GM19467 (cell line): ENCODE measurements around the gene KLF4.
"Not testable (repeated sequence)": the region's sequence is repeated elsewhere in the genome, so short reads cannot be mapped to it uniquely, and the experiment has no call there.

Source experiments
- ATAC-seq: cut with Tn5 transposase; IDR thresholded peaks from one replicate; pipeline ENCODE4 v1.9.1; 2021; ENCODE audit warnings: mild to moderate bottlenecking, moderate library complexity; ENCODE audit not compliant: unreplicated experiment

Gene KLF4

GRCh38 chr9:107489687-107490605 lies at the start of gene KLF4:
Gene KLF4, minus strand, starts transcription at chr9:107489769. Its CDS starts 597 bp downstream, at chr9:107489172.
- ATAC-seq, result peak; percentile 59

- no peak for ATAC-seq
These were observed 46.9 kb upstream of the KLF4 start for GRCh38 chr9:107536462-107536861.

GRCh38 chr9:107534510-107535078 lies 45.0 kb upstream of the KLF4 start:
- no peak for ATAC-seq

GRCh38 chr9:107530679-107531078 lies 41.1 kb upstream of the KLF4 start:
- ATAC-seq, result no peak

- ATAC-seq, result no peak
These were observed 39.1 kb upstream of the KLF4 start for GRCh38 chr9:107528686-107529085.

GRCh38 chr9:107523539-107523938 lies 34.0 kb upstream of the KLF4 start:
- ATAC-seq, result no peak

- ATAC-seq, result no peak
These were observed 30.6 kb upstream of the KLF4 start for GRCh38 chr9:107520186-107520585.

GRCh38 chr9:107518037-107518807 lies 28.7 kb upstream of the KLF4 start:
- ATAC-seq, result no peak

GRCh38 chr9:107513464-107514100 lies 24.0 kb upstream of the KLF4 start:
- ATAC-seq, result no peak

GRCh38 chr9:107504585-107505455 lies 15.3 kb upstream of the KLF4 start:
- ATAC-seq, result no peak

- ATAC-seq, result no peak
These were observed 12.9 kb upstream of the KLF4 start for GRCh38 chr9:107502464-107502863.

GRCh38 chr9:107500421-107501200 lies 11.0 kb upstream of the KLF4 start:
- not testable (repeated sequence) for ATAC-seq

- no peak for ATAC-seq
These were observed 7.4 kb upstream of the KLF4 start for GRCh38 chr9:107496976-107497375.

GRCh38 chr9:107492381-107492970 lies 2.9 kb upstream of the KLF4 start:
- ATAC-seq, result no peak

GRCh38 chr9:107491081-107492053 lies 1.8 kb upstream of the KLF4 start:
- no peak for ATAC-seq

GRCh38 chr9:107490606-107490970 lies 1.0 kb upstream of the KLF4 start:
- not testable (repeated sequence) for ATAC-seq

GRCh38 chr9:107489144-107489673 lies 360 bp downstream of the KLF4 start:
- ATAC-seq, result peak; percentile 17
